HUES64 (cell line): ENCODE data around the gene QKI.

ENCODE experiments used
- H3K27ac ChIP-seq: 2 replicates; pipeline ENCODE4 v1.7.0; 2013; ENCODE audit warnings: low read depth, low read length, inconsistent platforms
- H3K27me3 ChIP-seq: 2 replicates; pipeline ENCODE4 v1.6.1; 2013; ENCODE audit warnings: mild to moderate bottlenecking, low read length; ENCODE audit not compliant: insufficient read depth
- H3K36me3 ChIP-seq: 2 replicates; pipeline ENCODE4 v1.6.1; 2013; ENCODE audit warnings: mild to moderate bottlenecking, low read length; ENCODE audit not compliant: insufficient read depth
- H3K4me1 ChIP-seq: 2 replicates; pipeline ENCODE4 v1.6.1; 2013; ENCODE audit warnings: mild to moderate bottlenecking, low read length, moderate library complexity; ENCODE audit not compliant: insufficient read depth
- H3K4me3 ChIP-seq: 2 replicates; pipeline ENCODE4 v1.5.1; 2013; ENCODE audit warnings: mild to moderate bottlenecking, low read length, moderate library complexity
- H3K9ac ChIP-seq: 2 replicates; pipeline ENCODE4 v1.6.1; 2013; ENCODE audit warnings: mild to moderate bottlenecking, low read depth, low read length
- H3K9me3 ChIP-seq: 2 replicates; pipeline ENCODE4 v1.6.1; 2013; ENCODE audit warnings: low read depth, low read length; ENCODE audit not compliant: insufficient read depth
- WGBS: fragments of 150-250, 120-280 bp; methylation state at CpG from one replicate; pipeline ENCODE4 v1.1.7; 2013; ENCODE audit warnings: missing lambda C conversion rate; 5-methylcytosine and 5-hydroxymethylcytosine counted together

QKI gene

GRCh38 chr6:163392533-163392932 lies 22.0 kb upstream of the QKI start:
- WGBS, result 100% methylated on average over 2 of the region's 2 CpGs
- H3K27ac ChIP-seq, result no peak overlapping the region
- peaks cover 20% of the 10 kb centered on the region for H3K4me1 ChIP-seq
- no peaks in the 10 kb centered on the region for H3K27me3 ChIP-seq
- H3K36me3 ChIP-seq, result no peaks in the 10 kb centered on the region
- no peak overlapping the region for H3K4me3 ChIP-seq
- H3K9me3 ChIP-seq, result no peaks in the 10 kb centered on the region
- H3K9ac ChIP-seq, result no peak overlapping the region

- Histone ChIP-seq H3K9ac (no peak overlapping the region), H3K36me3 (no peaks in the 10 kb centered on the region), H3K4me3 (no peak overlapping the region), H3K27me3 (no peaks in the 10 kb centered on the region), H3K4me1 (peaks cover 27% of the 10 kb centered on the region), H3K27ac (no peak overlapping the region), H3K9me3 (no peaks in the 10 kb centered on the region)
- WGBS, result 97% methylated on average over 5 of the region's 5 CpGs
Measured at GRCh38 chr6:163393923-163394322, 20.6 kb upstream of the QKI start.

GRCh38 chr6:163394659-163395058 lies 19.9 kb upstream of the QKI start:
- H3K27me3 ChIP-seq, result no peaks in the 10 kb centered on the region
- peaks cover 27% of the 10 kb centered on the region for H3K4me1 ChIP-seq
- H3K4me3 ChIP-seq, result no peak overlapping the region
- H3K36me3 ChIP-seq, result no peaks in the 10 kb centered on the region
- WGBS, result 84% methylated on average over 4 of the region's 4 CpGs
- H3K9me3 ChIP-seq, result no peaks in the 10 kb centered on the region
- H3K27ac ChIP-seq, result no peak overlapping the region
- H3K9ac ChIP-seq, result no peak overlapping the region

- no peak overlapping the region for H3K27ac ChIP-seq
- H3K36me3 ChIP-seq, result no peaks in the 10 kb centered on the region
- no peaks in the 10 kb centered on the region for H3K27me3 ChIP-seq
- H3K9ac ChIP-seq, result no peak overlapping the region
- WGBS, result 90% methylated on average over 3 of the region's 5 CpGs
- H3K4me1 ChIP-seq, result peaks cover 27% of the 10 kb centered on the region
- no peak overlapping the region for H3K4me3 ChIP-seq
- no peaks in the 10 kb centered on the region for H3K9me3 ChIP-seq
Measured at GRCh38 chr6:163395122-163395830, 19.2 kb upstream of the QKI start.

- no peak overlapping the region for H3K9ac ChIP-seq
- H3K36me3 ChIP-seq, result no peaks in the 10 kb centered on the region
- no peaks in the 10 kb centered on the region for H3K27me3 ChIP-seq
- WGBS, result 74% methylated on average over 2 of the region's 3 CpGs
- peaks cover 27% of the 10 kb centered on the region for H3K4me1 ChIP-seq
- no peak overlapping the region for H3K27ac ChIP-seq
- no peak overlapping the region for H3K4me3 ChIP-seq
- no peaks in the 10 kb centered on the region for H3K9me3 ChIP-seq
Measured at GRCh38 chr6:163395831-163396185, 18.7 kb upstream of the QKI start.

- Histone ChIP-seq H3K9ac (no peak overlapping the region; the same call in 1 of the 2 replicates), H3K4me3 (peak overlapping the region; percentile 47), H3K27me3 (no peaks in the 10 kb centered on the region), H3K27ac (no peak overlapping the region), H3K36me3 (no peaks in the 10 kb centered on the region), H3K9me3 (no peaks in the 10 kb centered on the region), H3K4me1 (peaks cover 34% of the 10 kb centered on the region)
- WGBS, result 35% methylated on average over 4 of the region's 4 CpGs
Measured at GRCh38 chr6:163397326-163397725, 17.2 kb upstream of the QKI start.

- no peak overlapping the region for H3K4me3 ChIP-seq
- WGBS, result 96% methylated on average over 1 of the region's 2 CpGs
- no peaks in the 10 kb centered on the region for H3K27me3 ChIP-seq
- peaks cover 34% of the 10 kb centered on the region for H3K4me1 ChIP-seq
- no peak overlapping the region for H3K9ac ChIP-seq
- H3K9me3 ChIP-seq, result no peaks in the 10 kb centered on the region
- H3K27ac ChIP-seq, result no peak overlapping the region
- H3K36me3 ChIP-seq, result no peaks in the 10 kb centered on the region
Measured at GRCh38 chr6:163398115-163398514, 16.4 kb upstream of the QKI start.

GRCh38 chr6:163398815-163399214 lies 15.7 kb upstream of the QKI start:
- Histone ChIP-seq H3K4me3 (no peak overlapping the region), H3K27me3 (no peaks in the 10 kb centered on the region), H3K36me3 (no peaks in the 10 kb centered on the region), H3K4me1 (peaks cover 34% of the 10 kb centered on the region), H3K9me3 (no peaks in the 10 kb centered on the region), H3K9ac (no peak overlapping the region), H3K27ac (no peak overlapping the region)
- 92% methylated on average over 9 of the region's 9 CpGs for WGBS

GRCh38 chr6:163400509-163400908 lies 14.0 kb upstream of the QKI start:
- no peaks in the 10 kb centered on the region for H3K27me3 ChIP-seq
- H3K36me3 ChIP-seq, result no peaks in the 10 kb centered on the region
- H3K4me3 ChIP-seq, result no peak overlapping the region
- WGBS, result 100% methylated on average over 1 of the region's 2 CpGs
- H3K9me3 ChIP-seq, result no peaks in the 10 kb centered on the region
- no peak overlapping the region for H3K27ac ChIP-seq
- H3K9ac ChIP-seq, result no peak overlapping the region
- peaks cover 39% of the 10 kb centered on the region for H3K4me1 ChIP-seq

GRCh38 chr6:163401039-163401885 lies 13.3 kb upstream of the QKI start:
- H3K9ac ChIP-seq, result no peak overlapping the region

GRCh38 chr6:163402616-163403015 lies 11.9 kb upstream of the QKI start:
- WGBS, result 94% methylated on average over 6 of the region's 7 CpGs
- Histone ChIP-seq H3K36me3 (no peaks in the 10 kb centered on the region), H3K27me3 (no peaks in the 10 kb centered on the region)

More at GRCh38 chr6:163401039-163401885, 13.3 kb upstream of the QKI start:
- Histone ChIP-seq H3K4me3 (no peak overlapping the region), H3K4me1 (peaks cover 39% of the 10 kb centered on the region), H3K27me3 (no peaks in the 10 kb centered on the region), H3K36me3 (no peaks in the 10 kb centered on the region), H3K9me3 (no peaks in the 10 kb centered on the region), H3K27ac (no peak overlapping the region)
- WGBS, result 86% methylated on average over 14 of the region's 14 CpGs

More at GRCh38 chr6:163402616-163403015, 11.9 kb upstream of the QKI start:
- no peak overlapping the region for H3K4me3 ChIP-seq
- H3K27ac ChIP-seq, result no peak overlapping the region
- no peak overlapping the region for H3K9ac ChIP-seq
- peaks cover 29% of the 10 kb centered on the region for H3K4me1 ChIP-seq
- no peaks in the 10 kb centered on the region for H3K9me3 ChIP-seq
